ENCODE data around the gene VPS13A.

GRCh38 chr9:77224746-77225312 is 47.5 kb downstream of the VPS13A start:
- TF ChIP-seq CTCF (IDR thresholded peaks at IDR 0.05; ENCODE audit: low read length) (no peak), EZH2 (IDR thresholded peaks at IDR 0.05; ENCODE audit: borderline replicate concordance, low read length) (no peak)

Measured in OCI-LY1 (cell line).